ENCODE data around the gene NR5A1.

The NR5A1 gene

DNA sequence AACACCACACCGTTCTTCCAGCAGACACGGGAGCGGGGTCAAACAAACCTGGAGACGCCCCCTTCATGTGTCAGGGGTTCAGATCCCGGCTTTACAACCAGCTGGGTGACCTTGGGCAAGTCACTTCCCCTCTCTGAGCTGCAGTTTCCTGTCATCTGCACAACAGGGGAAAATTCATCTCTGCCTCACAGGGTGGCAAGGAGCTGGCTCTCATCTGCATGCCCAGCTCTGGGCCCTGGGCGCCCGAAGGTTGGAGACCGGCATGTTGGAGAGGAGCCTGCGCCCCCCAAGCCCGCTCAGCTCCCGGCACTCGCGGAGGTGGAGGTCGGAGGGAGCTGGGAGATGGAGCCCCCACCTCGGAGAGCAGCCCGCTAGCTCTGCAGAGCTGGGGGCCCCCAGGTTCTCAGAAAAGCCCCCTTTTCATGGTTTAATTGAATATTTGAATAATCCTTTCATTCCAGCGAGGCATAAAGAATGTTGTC lies 20.4 kb downstream of the NR5A1 start:
- no peaks in the 10 kb centered on the region for H3K9me2 ChIP-seq (replicated peaks; ENCODE audit: control insufficient read depth, low read length)
- no peak overlapping the region for H3K4me3 ChIP-seq (ENCODE audit: low read length)
- H4K20me1 ChIP-seq (ENCODE audit: control insufficient read depth, insufficient read depth, low read depth, low read length), result no peaks in the 10 kb centered on the region
- H3K9me3 ChIP-seq (ENCODE audit: control insufficient read depth, insufficient read depth, low read length), result no peaks in the 10 kb centered on the region
- H3K79me2 ChIP-seq (ENCODE audit: control insufficient read depth, low read length), result no peaks in the 10 kb centered on the region
- no peaks in the 10 kb centered on the region for H3F3A ChIP-seq (ENCODE audit: control insufficient read depth, insufficient read depth)
- TF ChIP-seq, protein P1, sequence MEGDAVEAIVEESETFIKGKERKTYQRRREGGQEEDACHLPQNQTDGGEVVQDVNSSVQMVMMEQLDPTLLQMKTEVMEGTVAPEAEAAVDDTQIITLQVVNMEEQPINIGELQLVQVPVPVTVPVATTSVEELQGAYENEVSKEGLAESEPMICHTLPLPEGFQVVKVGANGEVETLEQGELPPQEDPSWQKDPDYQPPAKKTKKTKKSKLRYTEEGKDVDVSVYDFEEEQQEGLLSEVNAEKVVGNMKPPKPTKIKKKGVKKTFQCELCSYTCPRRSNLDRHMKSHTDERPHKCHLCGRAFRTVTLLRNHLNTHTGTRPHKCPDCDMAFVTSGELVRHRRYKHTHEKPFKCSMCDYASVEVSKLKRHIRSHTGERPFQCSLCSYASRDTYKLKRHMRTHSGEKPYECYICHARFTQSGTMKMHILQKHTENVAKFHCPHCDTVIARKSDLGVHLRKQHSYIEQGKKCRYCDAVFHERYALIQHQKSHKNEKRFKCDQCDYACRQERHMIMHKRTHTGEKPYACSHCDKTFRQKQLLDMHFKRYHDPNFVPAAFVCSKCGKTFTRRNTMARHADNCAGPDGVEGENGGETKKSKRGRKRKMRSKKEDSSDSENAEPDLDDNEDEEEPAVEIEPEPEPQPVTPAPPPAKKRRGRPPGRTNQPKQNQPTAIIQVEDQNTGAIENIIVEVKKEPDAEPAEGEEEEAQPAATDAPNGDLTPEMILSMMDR (IDR thresholded peaks at IDR 0.05; ENCODE audit: low read depth, low read length, poor library complexity, severe bottlenecking), result no peak
- TF ChIP-seq EZH2phosphoT487 (IDR thresholded peaks at IDR 0.05; ENCODE audit: borderline replicate concordance, low read length), result no peak
- no peaks in the 10 kb centered on the region for H3K4me1 ChIP-seq (ENCODE audit: control insufficient read depth, low read length)
- no peaks in the 10 kb centered on the region for H3K36me3 ChIP-seq (ENCODE audit: control insufficient read depth, low read length)
- no peak overlapping the region for H3K4me2 ChIP-seq (ENCODE audit: low read length)
- no peak overlapping the region for H3K27ac ChIP-seq (ENCODE audit: low read depth, low read length)
- no peaks in the 10 kb centered on the region for H3K27me3 ChIP-seq (ENCODE audit: control insufficient read depth, low read length)

DNA sequence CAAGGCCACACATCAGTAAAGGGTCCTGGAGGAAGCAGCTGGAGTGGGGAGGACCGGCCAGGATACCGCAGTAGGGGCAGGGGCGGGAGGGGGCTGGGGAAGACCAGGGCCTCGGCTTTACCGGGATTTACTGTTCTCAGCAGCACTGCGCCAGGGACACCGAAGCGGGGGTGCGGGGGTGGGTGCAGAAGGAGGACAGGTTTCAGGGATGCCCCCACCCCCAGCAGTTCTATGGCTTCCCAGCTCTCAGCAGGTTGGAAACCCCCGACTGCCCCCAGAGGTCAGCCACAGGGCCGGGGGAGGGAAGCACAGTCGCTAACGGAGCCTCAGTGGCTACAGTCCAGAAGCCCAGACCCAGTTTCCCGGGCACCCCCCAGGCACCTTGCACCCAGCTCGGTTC lies 21.3 kb downstream of the NR5A1 start:
- TF ChIP-seq, protein P1 (IDR thresholded peaks at IDR 0.05; ENCODE audit: low read depth, low read length, poor library complexity, severe bottlenecking), result no peak
- TF ChIP-seq EZH2phosphoT487 (IDR thresholded peaks at IDR 0.05; ENCODE audit: borderline replicate concordance, low read length), result no peak
- H3K27ac ChIP-seq (ENCODE audit: low read depth, low read length), result no peak overlapping the region
- H3K27me3 ChIP-seq (ENCODE audit: control insufficient read depth, low read length), result no peaks in the 10 kb centered on the region

DNA sequence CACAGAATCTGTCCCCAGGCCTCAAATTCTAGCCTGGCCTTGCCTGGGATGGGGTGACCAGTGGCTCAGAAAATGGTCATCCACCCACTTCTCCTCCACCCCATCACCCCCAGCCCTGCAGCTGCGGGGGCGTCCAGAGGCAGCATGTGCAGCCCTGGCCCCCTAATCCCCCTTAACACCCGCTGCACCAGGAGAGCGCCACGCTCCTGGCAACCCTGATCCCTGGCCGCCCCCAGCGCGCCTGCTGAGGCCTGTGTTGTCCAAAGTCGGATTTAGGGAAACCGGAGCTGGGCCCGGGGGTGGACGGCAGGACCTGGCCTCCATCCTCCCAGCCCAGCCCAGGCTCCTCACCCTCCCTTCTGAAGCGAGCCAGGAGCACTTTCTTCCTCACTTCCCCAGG lies 22.0 kb downstream of the NR5A1 start:
- H3K36me3 ChIP-seq (ENCODE audit: control insufficient read depth, low read length), result no peaks in the 10 kb centered on the region
- H3K4me1 ChIP-seq (ENCODE audit: control insufficient read depth, low read length), result peaks cover 4% of the 10 kb centered on the region
- TF ChIP-seq, protein P1 (IDR thresholded peaks at IDR 0.05; ENCODE audit: low read depth, low read length, poor library complexity, severe bottlenecking), result no peak
- H3K4me3 ChIP-seq (ENCODE audit: low read length), result no peak overlapping the region
- H3K27me3 ChIP-seq (ENCODE audit: control insufficient read depth, low read length), result no peaks in the 10 kb centered on the region
- H4K20me1 ChIP-seq (ENCODE audit: control insufficient read depth, insufficient read depth, low read depth, low read length), result no peaks in the 10 kb centered on the region
- no peaks in the 10 kb centered on the region for H3F3A ChIP-seq (ENCODE audit: control insufficient read depth, insufficient read depth)
- no peaks in the 10 kb centered on the region for H3K79me2 ChIP-seq (ENCODE audit: control insufficient read depth, low read length)
- no peaks in the 10 kb centered on the region for H3K9me2 ChIP-seq (replicated peaks; ENCODE audit: control insufficient read depth, low read length)
- H3K4me2 ChIP-seq (ENCODE audit: low read length), result no peak overlapping the region
- no peaks in the 10 kb centered on the region for H3K9me3 ChIP-seq (ENCODE audit: control insufficient read depth, insufficient read depth, low read length)
- no peak overlapping the region for H3K27ac ChIP-seq (ENCODE audit: low read depth, low read length)

More for the DNA sequence above, 21.3 kb downstream of the NR5A1 start:
- Histone ChIP-seq H3K4me3 (ENCODE audit: low read length) (no peak overlapping the region), H3K79me2 (ENCODE audit: control insufficient read depth, low read length) (no peaks in the 10 kb centered on the region), H3K9me2 (replicated peaks; ENCODE audit: control insufficient read depth, low read length) (no peaks in the 10 kb centered on the region), H3K9me3 (ENCODE audit: control insufficient read depth, insufficient read depth, low read length) (no peaks in the 10 kb centered on the region), H3K36me3 (ENCODE audit: control insufficient read depth, low read length) (no peaks in the 10 kb centered on the region), H4K20me1 (ENCODE audit: control insufficient read depth, insufficient read depth, low read depth, low read length) (no peaks in the 10 kb centered on the region), H3F3A (ENCODE audit: control insufficient read depth, insufficient read depth) (no peaks in the 10 kb centered on the region), H3K4me1 (ENCODE audit: control insufficient read depth, low read length) (no peaks in the 10 kb centered on the region), H3K4me2 (ENCODE audit: low read length) (no peak overlapping the region)

DNA sequence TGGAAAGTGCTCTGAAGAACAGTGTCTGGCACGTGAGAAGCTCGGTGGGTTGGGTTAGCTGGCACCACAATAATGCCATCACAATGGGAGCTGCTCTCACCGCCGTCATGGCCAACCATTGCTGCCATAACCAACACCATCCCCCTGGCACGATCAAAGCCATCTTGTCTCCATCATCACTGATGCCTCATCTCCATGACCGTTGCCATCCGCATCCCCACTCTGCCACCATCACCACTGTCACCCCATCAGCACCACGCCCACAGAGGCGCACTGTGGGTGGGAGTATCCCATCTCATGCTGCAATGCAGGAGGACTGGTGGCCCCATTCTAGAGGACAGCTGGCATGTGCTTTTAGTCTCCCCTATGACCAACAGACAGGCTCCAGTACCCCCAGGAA lies 23.7 kb downstream of the NR5A1 start:
- no peaks in the 10 kb centered on the region for H3K9me2 ChIP-seq (replicated peaks; ENCODE audit: control insufficient read depth, low read length)
- H3K4me3 ChIP-seq (ENCODE audit: low read length), result no peak overlapping the region
- TF ChIP-seq EZH2phosphoT487 (IDR thresholded peaks at IDR 0.05; ENCODE audit: borderline replicate concordance, low read length), result no peak
- TF ChIP-seq, protein P1 (IDR thresholded peaks at IDR 0.05; ENCODE audit: low read depth, low read length, poor library complexity, severe bottlenecking), result no peak
- H3K36me3 ChIP-seq (ENCODE audit: control insufficient read depth, low read length), result no peaks in the 10 kb centered on the region
- no peaks in the 10 kb centered on the region for H3K9me3 ChIP-seq (ENCODE audit: control insufficient read depth, insufficient read depth, low read length)
- no peaks in the 10 kb centered on the region for H3K79me2 ChIP-seq (ENCODE audit: control insufficient read depth, low read length)
- H3K27me3 ChIP-seq (ENCODE audit: control insufficient read depth, low read length), result no peaks in the 10 kb centered on the region
- H4K20me1 ChIP-seq (ENCODE audit: control insufficient read depth, insufficient read depth, low read depth, low read length), result no peaks in the 10 kb centered on the region
- H3F3A ChIP-seq (ENCODE audit: control insufficient read depth, insufficient read depth), result no peaks in the 10 kb centered on the region
- no peak overlapping the region for H3K27ac ChIP-seq (ENCODE audit: low read depth, low read length)
- H3K4me2 ChIP-seq (ENCODE audit: low read length), result no peak overlapping the region
- peaks cover 8% of the 10 kb centered on the region for H3K4me1 ChIP-seq (ENCODE audit: control insufficient read depth, low read length)

Data from DOHH2 (cell line).